T-helper 22 cell (primary cell): Measurements from ENCODE around the gene ZNF888.
"Not testable (repeated sequence)": the region's sequence is repeated elsewhere in the genome, so short reads cannot be mapped to it uniquely, and the experiment has no call there.

Experiments used
- DNase-seq: peaks from one replicate; pipeline ENCODE4 v3.0.0-alpha.2; 2020; ENCODE audit warnings: low read depth

ZNF888 gene

GRCh38 chr19:52941941-52942385 is 18.7 kb upstream of the ZNF888 start:
- DNase-seq: no peak

DNA sequence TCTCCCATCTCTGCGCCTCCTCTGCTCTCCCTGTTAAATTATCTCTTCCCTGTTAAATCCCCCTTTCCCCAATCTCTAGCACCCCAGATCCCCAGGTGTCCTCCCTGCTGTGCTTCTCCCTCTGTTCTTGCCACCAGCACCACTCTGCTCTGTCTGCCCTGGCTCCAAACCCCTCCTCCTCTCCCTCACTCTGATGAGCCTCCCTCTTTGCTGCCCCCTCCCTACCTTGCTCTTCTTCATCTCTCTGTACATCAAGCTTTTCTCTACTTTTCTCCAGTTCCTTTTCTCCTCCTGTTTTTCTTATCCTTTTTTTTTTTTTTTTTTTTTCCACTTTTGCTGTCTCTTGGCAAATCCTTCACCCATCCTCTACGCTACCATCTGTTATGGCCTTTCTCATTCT is 18.3 kb upstream of the ZNF888 start:
- not testable (repeated sequence) for DNase-seq

GRCh38 chr19:52940905-52941304 is 17.7 kb upstream of the ZNF888 start:
- not testable (repeated sequence) for DNase-seq

DNA sequence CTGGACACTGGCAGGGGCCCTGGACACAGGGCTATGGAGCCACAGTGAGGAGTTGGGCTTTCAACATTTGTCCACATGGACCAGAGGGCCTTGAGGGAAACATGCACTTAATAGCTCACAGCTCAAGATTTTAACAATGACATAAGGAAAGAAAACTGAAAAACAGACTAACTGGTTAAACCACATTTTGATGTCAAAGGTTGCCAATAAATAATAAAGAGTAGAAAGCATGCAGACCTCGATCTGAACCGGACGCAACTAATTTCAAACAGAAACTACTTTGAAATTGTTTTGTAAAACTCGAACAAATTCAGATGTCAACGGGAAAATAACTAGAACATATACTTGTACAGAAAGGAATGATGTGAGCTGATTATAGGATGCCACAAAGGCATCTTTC is 15.5 kb upstream of the ZNF888 start:
- DNase-seq: no peak

GRCh38 chr19:52936954-52937325 is 13.7 kb upstream of the ZNF888 start:
- no peak for DNase-seq

DNA sequence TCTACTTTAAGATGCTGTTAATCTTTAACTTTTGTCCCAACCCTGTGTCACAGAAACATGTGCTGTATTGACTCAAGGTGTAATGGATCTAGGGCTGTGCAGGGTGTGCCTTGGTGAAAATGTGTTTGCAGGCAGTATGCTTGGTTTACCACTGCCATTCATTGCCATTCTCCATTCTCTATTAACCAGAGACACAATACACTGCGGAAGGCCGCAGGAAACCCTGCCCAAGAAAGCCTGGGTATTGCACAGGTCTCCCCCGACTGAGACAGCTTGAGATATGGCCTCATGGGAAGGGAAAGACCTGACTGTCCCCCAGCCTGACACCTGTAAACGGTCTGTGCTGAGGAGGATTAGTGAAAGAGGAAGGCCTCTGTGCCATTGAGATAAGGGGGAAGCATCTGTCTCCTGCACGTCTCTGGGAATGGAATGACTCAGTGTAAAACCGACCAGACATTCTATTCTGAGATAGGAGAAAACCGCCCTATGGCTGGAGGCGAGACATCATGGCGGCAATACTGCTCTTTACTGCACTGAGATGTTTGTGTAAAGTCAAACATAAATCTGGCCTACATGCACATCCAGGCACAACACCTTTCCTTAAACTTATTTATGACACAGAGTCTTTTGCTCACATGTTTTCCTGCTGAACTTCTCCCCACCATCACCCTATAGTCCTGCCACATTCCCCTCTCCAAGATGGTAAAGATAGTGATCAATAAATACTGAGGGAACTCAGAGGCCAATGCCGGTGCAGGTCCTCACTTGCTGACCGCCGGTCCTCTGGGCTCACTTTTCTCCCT is 13.1 kb upstream of the ZNF888 start:
- DNase-seq: no peak

DNA sequence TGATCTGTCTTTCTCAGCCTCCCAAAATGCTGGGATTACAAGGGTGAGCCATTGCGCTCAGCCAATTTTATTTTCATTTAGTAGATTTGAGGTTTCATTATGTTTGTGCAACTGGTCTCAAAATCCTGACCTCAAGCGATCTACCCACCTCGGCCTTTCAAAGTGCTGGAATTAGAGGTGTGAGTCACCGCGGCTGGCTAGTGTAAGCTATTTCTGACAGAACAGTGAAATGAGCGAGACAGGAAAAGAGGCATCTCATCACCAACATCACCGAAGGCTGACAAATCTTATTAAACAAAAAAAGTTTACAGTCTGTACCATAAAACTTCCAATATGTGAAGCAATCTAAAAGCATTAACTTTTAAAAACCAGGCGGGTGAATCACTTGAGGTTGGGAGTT is 12.2 kb upstream of the ZNF888 start:
- no peak for DNase-seq

GRCh38 chr19:52924641-52925040 is 1.4 kb upstream of the ZNF888 start:
- not testable (repeated sequence) for DNase-seq

DNA sequence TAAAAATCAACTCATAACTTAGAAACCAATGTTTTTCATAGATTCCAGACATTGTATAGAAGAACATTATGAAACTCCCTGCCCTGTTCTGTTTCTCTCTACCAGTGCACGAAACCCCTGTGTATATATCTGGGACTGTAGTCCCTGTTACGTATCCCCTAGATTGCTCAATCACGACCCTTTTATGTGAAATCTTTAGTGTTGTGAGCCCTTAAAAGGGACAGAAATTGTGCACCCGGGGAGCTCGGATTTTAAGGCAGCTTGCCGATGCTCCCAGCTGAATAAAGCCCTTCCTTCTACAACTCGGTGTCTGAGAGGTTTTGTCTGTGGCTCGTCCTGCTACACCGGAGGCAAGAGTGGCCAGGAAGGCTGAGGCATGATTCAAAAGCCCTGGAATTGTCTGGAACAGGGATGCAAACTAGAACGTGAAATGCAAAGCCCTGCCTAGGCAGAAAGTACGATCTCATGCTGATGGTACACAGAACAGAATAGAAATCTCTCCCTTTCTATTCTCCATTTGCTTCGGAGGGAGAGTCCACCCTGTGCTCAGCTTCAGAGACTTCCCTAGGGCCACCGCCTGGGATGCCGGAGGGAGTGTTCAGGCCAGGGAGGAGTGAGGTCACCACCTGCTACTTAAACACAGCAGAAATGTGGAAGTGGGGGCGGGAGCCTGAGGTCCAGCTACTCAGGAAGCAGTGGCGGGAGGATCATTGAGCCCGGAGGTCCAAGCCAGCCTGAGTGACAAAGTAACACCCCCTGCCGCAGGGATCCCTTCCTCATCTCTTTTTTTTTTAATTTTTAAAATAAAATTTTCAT is 758 bp upstream of the ZNF888 start:
- no peak for DNase-seq

- no peak for DNase-seq
These were observed 5.7 kb downstream of the ZNF888 start for GRCh38 chr19:52917531-52917930.

DNA sequence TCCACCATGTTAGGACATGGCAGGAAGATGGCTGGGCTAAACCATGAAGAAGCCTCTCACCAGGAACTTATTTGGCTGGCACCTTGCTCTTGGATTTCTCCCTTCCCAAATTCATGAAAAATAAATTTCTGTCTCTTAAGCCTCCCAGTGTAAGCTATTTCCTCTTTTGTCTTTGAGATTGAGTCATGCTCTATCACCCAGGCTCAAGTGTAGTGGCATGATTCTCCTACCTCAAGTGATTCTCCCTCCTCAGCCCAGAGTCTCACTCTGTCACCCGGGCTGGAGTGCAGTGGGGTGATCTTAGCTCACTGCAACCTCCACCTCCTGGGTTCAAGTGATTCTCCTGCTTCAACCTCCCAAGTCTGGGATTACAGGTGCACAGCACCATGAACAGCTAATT is 12.6 kb downstream of the ZNF888 start:
- DNase-seq: no peak

- not testable (repeated sequence) for DNase-seq
These were observed 19.0 kb downstream of the ZNF888 start for GRCh38 chr19:52904052-52904780.

DNA sequence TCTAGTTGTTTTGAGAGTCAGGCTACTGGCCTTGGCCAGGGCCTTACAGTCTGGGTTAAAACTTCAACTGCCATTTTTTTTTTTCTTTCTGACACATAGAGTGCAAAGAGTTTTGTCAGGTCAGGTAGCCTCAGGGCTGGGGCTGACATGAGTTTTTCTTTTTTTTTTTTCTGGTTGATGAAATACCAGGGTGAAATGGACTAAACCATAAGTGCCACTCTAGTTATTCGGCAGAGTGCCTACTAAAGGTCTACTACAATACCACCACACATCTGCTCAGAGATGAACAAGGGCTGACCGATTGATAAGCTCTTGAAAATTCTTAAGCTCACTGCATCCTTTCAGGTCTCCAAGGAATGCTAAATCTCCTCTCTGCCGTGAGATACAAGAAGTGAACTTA is 21.4 kb downstream of the ZNF888 start:
- DNase-seq: no peak

DNA sequence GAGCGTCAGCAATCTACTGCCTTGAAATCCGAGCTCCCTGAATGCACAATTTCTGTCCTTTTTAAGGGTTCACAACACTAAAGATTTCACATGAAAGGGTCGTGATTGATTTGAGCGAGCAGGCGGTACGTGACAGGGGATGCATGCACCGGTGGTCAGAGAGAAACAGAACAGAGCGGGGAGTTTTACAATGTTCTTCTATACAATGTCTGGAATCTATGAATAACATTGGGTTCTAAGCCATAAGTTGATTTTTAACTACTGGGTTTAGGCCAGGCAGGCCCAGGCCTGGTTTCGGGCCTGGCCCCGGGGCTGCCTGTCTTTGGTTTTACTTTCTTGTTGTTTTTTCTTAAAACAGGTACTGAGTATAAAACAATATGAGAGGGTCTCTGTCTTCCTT is 24.6 kb downstream of the ZNF888 start:
- DNase-seq: not testable (repeated sequence)

DNA sequence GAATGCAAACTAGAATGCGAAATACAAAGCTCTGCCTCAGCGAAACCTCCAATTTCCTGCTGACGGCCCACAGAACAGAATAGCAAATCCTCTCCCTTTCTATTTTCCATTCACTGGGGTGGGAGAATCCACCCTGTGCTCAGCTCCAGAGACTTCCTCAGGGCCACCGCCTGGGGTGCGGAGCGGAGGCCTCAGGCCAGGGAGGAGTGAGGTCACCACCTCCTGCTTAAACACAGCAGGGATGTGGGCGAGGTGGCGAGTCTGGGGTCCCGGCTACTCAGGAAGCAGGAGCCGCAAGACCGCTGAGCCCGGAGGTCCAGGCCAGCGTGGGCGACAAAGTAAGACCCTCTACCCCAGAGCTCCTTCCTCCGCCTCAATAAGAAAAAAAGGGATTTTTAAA is 25.1 kb downstream of the ZNF888 start:
- no peak for DNase-seq

GRCh38 chr19:52897138-52897935 is 25.9 kb downstream of the ZNF888 start, which contains the start of gene ZNF320:
Gene ZNF320 (minus strand): TSS chr19:52897635. CDS start chr19:52890255, 7,380 bp downstream.
- DNase-seq: peak; percentile 77

DNA sequence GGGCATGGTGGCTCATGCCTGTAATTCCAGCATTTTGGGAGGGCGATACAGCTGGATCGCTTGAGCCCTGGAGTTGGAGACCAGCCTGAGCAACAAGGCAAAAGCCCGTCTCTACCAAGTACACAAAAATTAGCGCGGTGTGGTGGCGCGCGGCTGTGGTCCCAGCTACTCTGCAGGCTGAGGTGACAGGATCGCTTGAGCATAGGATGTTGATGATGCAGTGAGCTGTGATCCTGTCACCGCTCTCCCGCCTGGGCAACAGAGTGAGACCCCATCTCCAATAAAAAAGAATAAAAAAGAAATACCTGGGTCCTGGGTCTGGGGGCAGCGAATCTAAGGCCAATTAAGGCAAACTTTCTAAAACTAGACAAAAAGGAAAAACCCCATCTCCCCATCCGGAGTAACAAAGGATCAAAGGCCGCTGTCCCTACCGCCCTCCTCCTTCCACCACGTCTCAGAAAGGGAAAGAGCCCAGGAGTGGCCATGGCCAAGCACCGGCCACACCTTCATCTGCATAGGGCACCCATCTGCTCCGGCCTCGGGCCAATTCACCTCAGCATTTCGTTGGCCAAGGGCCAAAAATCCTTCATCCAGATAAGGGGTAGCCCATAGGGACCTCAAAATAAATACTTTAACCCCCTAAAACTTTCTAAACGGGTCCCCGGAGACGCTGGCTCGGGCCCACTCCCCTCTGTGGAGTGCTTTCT is 26.6 kb downstream of the ZNF888 start:
- DNase-seq: no peak

DNA sequence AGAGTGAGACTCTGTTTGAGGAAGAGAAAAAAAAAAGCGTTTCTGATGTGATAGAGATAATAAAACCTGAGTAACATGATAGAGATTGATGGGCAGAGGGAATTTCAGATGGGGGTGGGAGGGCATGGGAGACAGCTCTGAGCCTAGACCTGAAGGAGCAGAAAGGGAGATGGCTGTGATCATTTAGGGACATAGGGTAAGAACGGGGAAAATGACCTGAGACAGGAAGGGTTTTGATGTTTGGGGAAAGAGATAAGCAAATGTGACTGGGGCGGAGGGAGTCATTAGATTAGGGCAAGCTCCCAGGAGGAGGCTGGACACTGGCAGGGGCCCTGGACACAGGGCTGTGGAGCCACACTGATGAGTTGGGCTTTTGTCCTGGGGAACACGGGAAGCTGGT is 31.9 kb downstream of the ZNF888 start:
- no peak for DNase-seq

DNA sequence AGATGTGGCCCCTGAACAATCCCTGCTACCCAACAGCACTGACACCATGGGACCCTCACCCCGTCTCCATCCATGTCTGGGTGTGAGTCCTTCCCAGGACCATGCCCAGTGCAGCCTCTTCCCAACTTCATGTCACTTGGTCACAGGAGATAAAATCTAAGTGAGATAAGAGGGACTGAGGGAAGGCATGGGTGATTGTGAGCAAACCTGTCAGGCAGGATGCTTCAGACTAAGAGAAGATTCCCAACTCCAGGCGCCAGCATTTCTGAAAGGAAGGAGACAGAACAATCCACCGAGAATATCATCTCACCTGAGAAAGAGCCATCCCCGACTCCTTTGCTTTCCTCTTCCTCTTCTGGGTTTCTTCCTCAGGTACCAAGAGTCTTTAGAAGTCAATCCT is 33.3 kb downstream of the ZNF888 start:
- DNase-seq: no peak

GRCh38 chr19:52889076-52889475 is 34.2 kb downstream of the ZNF888 start:
- DNase-seq: no peak

DNA sequence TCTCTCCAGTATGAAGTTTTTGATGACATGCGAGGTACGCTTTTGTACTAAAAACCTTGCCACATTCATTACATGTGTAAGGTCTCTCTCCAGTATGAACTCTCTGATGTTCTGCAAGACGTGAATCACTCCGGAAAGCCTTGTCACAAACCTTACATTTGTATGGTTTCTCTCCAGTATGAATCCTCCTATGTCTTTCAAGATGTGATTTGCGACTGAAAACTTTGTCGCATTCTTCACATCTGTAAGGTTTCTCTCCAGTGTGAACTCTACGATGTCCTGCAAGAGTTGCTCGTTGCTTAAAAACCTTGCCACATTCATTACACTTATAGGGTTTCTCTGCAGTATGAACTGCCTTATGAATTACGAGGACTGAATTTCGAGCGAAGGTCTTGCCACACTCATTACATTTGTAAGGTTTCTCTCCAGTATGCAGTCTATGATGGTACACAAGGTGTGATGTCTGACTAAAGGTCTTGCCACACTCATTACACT is 42.3 kb downstream of the ZNF888 start:
- DNase-seq: no peak
